ENCODE results near the gene KCNK15. TPM values are rescaled to one million over a fixed set of nuclear protein-coding genes. Genes with fewer than 3 reads are reported as not detected.

The KCNK15 gene
- total and polyA plus RNA-seq, 10 of the 15 experiments (the other 5 are each of a cell fraction or from before 2014, with no cell fraction given): not detected

GRCh38 chr20:44717986-44718385, 27.7 kb upstream of the KCNK15 start (continued):
- TF ChIP-seq STAT3 (IDR thresholded peaks at IDR 0.05; ENCODE audit: low read depth, low read length): no peak

GRCh38 chr20:44719841-44720240, 25.8 kb upstream of the KCNK15 start:
- CTCF ChIA-PET: no interaction called here
- no peak for FAIRE-seq
- intact Hi-C loops (cut with micrococcal nuclease; ENCODE audit: unreplicated experiment): no loop called here
- TF ChIP-seq BACH1 (IDR thresholded peaks at IDR 0.05; ENCODE audit: borderline replicate concordance) (no peak), NBN (IDR thresholded peaks at IDR 0.05) (no peak), CBFB (IDR thresholded peaks at IDR 0.05; ENCODE audit: low read depth) (no peak), IKZF1 (conservative IDR thresholded peaks at IDR 0.05) (no peak), CEBPZ (IDR thresholded peaks at IDR 0.05; ENCODE audit: low read depth, low read length) (no peak), POLR2AphosphoS5 (IDR thresholded peaks at IDR 0.05; ENCODE audit: low read length) (no peak), EED (IDR thresholded peaks at IDR 0.05; ENCODE audit: low read depth) (no peak), NR2C1 (IDR thresholded peaks at IDR 0.05) (no peak), MEF2B (IDR thresholded peaks at IDR 0.05; ENCODE audit: partially characterized antibody, poor library complexity, severe bottlenecking) (no peak), TARDBP (IDR thresholded peaks at IDR 0.05; ENCODE audit: borderline replicate concordance) (no peak), SMAD1 (IDR thresholded peaks at IDR 0.05; ENCODE audit: low read depth, partially characterized antibody) (no peak), EGR1 (IDR thresholded peaks at IDR 0.05; ENCODE audit: borderline replicate concordance in 1 of 2, low read depth in 2 of 2, low read length in 2 of 2) (no peak), KDM1A (IDR thresholded peaks at IDR 0.05; ENCODE audit: borderline replicate concordance) (no peak)
- TF ChIP-seq, protein P1, sequence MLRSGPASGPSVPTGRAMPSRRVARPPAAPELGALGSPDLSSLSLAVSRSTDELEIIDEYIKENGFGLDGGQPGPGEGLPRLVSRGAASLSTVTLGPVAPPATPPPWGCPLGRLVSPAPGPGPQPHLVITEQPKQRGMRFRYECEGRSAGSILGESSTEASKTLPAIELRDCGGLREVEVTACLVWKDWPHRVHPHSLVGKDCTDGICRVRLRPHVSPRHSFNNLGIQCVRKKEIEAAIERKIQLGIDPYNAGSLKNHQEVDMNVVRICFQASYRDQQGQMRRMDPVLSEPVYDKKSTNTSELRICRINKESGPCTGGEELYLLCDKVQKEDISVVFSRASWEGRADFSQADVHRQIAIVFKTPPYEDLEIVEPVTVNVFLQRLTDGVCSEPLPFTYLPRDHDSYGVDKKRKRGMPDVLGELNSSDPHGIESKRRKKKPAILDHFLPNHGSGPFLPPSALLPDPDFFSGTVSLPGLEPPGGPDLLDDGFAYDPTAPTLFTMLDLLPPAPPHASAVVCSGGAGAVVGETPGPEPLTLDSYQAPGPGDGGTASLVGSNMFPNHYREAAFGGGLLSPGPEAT (IDR thresholded peaks at IDR 0.05; ENCODE audit: low read depth): no peak
- TF ChIP-seq, protein P2, sequence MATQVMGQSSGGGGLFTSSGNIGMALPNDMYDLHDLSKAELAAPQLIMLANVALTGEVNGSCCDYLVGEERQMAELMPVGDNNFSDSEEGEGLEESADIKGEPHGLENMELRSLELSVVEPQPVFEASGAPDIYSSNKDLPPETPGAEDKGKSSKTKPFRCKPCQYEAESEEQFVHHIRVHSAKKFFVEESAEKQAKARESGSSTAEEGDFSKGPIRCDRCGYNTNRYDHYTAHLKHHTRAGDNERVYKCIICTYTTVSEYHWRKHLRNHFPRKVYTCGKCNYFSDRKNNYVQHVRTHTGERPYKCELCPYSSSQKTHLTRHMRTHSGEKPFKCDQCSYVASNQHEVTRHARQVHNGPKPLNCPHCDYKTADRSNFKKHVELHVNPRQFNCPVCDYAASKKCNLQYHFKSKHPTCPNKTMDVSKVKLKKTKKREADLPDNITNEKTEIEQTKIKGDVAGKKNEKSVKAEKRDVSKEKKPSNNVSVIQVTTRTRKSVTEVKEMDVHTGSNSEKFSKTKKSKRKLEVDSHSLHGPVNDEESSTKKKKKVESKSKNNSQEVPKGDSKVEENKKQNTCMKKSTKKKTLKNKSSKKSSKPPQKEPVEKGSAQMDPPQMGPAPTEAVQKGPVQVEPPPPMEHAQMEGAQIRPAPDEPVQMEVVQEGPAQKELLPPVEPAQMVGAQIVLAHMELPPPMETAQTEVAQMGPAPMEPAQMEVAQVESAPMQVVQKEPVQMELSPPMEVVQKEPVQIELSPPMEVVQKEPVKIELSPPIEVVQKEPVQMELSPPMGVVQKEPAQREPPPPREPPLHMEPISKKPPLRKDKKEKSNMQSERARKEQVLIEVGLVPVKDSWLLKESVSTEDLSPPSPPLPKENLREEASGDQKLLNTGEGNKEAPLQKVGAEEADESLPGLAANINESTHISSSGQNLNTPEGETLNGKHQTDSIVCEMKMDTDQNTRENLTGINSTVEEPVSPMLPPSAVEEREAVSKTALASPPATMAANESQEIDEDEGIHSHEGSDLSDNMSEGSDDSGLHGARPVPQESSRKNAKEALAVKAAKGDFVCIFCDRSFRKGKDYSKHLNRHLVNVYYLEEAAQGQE (IDR thresholded peaks at IDR 0.05; ENCODE audit: low read depth, low read length): no peak

More at GRCh38 chr20:44719841-44720240, 25.8 kb upstream of the KCNK15 start:
- no peaks in the 10 kb centered on the region for H3K79me2 ChIP-seq (ENCODE audit: control insufficient read depth, insufficient read depth, low read length)
- H4K20me1 ChIP-seq (ENCODE audit: control insufficient read depth, insufficient read depth): no peaks in the 10 kb centered on the region
- in situ Hi-C loops (cut with MboI): no loop called here
- no peak for ATAC-seq
- H3K4me2 ChIP-seq (ENCODE audit: control insufficient read depth, insufficient read depth): no peak overlapping the region
- peaks cover 0 to 1% of the 10 kb centered on the region in 2 experiments; a peak in 2 of 4 replicates for H3K27me3 ChIP-seq (replicated peaks in 1 of 2; ENCODE audit: control insufficient read depth in 2 of 2, insufficient read depth in 2 of 2, low read length in 1 of 2)
- 31% methylated on average over 19 of the region's 19 CpGs for WGBS (ENCODE audit: insufficient coverage, insufficient replicate concordance, low lambda C conversion rate, missing lambda C conversion rate)
- ChIA-PET POLR2A (no interaction called here), SMC1A (ENCODE audit: uncharacterized antibody, unreplicated experiment) (no interaction called here), RAD21 (ENCODE audit: unreplicated experiment) (no interaction called here)
- H2AFZ ChIP-seq (ENCODE audit: control insufficient read depth, low read depth, low read length): no peak overlapping the region
- BruUV-seq (replicated peaks): no TSS peak
- no peak overlapping the region for H3K9ac ChIP-seq (ENCODE audit: control insufficient read depth, insufficient read depth, low read length)
- H3K4me3 ChIP-seq: no peak overlapping the region
- H3K9me3 ChIP-seq (replicated peaks; ENCODE audit: control insufficient read depth, insufficient read depth, low read length): no peaks in the 10 kb centered on the region
- no peaks in the 10 kb centered on the region for H3K36me3 ChIP-seq (ENCODE audit: control insufficient read depth in 2 of 2, insufficient read depth in 2 of 2, low read length in 1 of 2)
- no peak overlapping the region for H3K27ac ChIP-seq (ENCODE audit: control insufficient read depth, insufficient read depth)
- no peak for DNase-seq (ENCODE audit: low read depth, low spot score)
- no peaks in the 10 kb centered on the region for H3K4me1 ChIP-seq (ENCODE audit: control insufficient read depth, insufficient read depth, low read length)
